Activated T-cell treated with anti-CD3 and anti-CD28 coated beads, Interleukin-2, amount 50 U/mL, for 72 hours (primary cell): ENCODE measurements around the gene LRRC57. TPM values are rescaled to one million over a fixed set of nuclear protein-coding genes. Genes with fewer than 3 reads are reported as not detected.
"Not testable (repeated sequence)": the region's sequence is repeated elsewhere in the genome, so short reads cannot be mapped to it uniquely, and the experiment has no call there.

Source experiments
- ATAC-seq, 2 donors: fragments of 150-1000 bp; cut with Tn5 transposase; replicated peaks in 1 of 2; 2 replicates each; pipeline ENCODE4 v1.10.0; 2021; ENCODE audit warnings: moderate library complexity in 2 of 2, mild to moderate bottlenecking in 1 of 2
- DNase-seq, 2 donors: peaks; one replicate each; pipeline ENCODE4 v3.0.0; 2021 to 2022; ENCODE audit warnings: mixed read lengths in 1 of 2
- H3K27ac Mint-ChIP-seq: one replicate; pipeline ENCODE4 v1.8.0; 2022; ENCODE audit warnings: mild to moderate bottlenecking, moderate library complexity, mixed read lengths
- H3K27me3 Mint-ChIP-seq: one replicate; pipeline ENCODE4 v1.8.0; 2022; ENCODE audit warnings: low read depth, mixed read lengths
- H3K36me3 Mint-ChIP-seq, 2 donors: one replicate each; pipeline ENCODE4 v1.8.0; 2022; ENCODE audit warnings: mixed read lengths in 2 of 2, mild to moderate bottlenecking in 1 of 2; ENCODE audit not compliant: insufficient read depth in 2 of 2
- H3K4me1 Mint-ChIP-seq: one replicate; pipeline ENCODE4 v1.8.0; 2022; ENCODE audit warnings: low read depth, mixed read lengths
- H3K4me3 Mint-ChIP-seq, 2 donors: one replicate each; pipeline ENCODE4 v1.8.0; 2022; ENCODE audit warnings: mild to moderate bottlenecking in 2 of 2, mixed read lengths in 2 of 2, moderate library complexity in 2 of 2
- H3K9me3 Mint-ChIP-seq, 2 donors: one replicate each; pipeline ENCODE4 v1.8.0; 2022; ENCODE audit warnings: mixed read lengths in 2 of 2
- total RNA-seq, 2 donors: library from RNA; stranded (reverse); gene quantifications; one replicate each; pipeline ENCODE4 v1.2.3, GENCODE V29; 2022

The LRRC57 gene
- total RNA-seq, 2 donors from 2014 or later: 26.2 to 29.3 TPM

DNA sequence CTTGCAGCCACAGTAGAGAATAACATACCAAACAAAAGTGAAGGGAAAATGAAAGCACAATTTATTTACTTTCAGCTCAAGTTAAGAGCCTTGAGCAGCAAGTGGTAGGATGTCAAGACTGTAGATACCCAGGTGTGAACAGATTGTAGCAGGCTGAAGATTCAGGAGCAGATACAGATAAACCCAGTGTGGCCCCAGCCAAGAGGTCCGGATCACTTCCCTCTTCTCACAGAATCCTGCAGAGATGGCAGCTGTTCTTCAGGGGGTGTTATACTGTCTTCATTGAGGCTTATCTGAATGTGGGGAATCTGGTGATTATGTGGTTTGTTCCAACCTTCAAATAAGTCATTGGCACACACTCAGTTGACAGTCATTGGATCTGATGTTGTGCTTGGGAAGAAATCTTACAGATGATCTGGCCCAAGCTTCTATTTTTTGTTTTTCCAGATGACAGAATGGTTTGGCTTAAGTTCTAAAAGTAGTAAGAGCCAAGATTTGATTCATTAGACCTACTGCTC is 29.0 kb upstream of the LRRC57 start:
- H3K27ac Mint-ChIP-seq: no peak overlapping the region
- no peak for ATAC-seq
- H3K4me3 Mint-ChIP-seq: no peak overlapping the region
- no peak for DNase-seq
- peaks cover 28% of the 10 kb centered on the region for H3K27me3 Mint-ChIP-seq
- no peaks in the 10 kb centered on the region for H3K9me3 Mint-ChIP-seq
- peaks cover 0 to 2% of the 10 kb centered on the region in 2 donors for H3K36me3 Mint-ChIP-seq
- peaks cover 50% of the 10 kb centered on the region for H3K4me1 Mint-ChIP-seq

DNA sequence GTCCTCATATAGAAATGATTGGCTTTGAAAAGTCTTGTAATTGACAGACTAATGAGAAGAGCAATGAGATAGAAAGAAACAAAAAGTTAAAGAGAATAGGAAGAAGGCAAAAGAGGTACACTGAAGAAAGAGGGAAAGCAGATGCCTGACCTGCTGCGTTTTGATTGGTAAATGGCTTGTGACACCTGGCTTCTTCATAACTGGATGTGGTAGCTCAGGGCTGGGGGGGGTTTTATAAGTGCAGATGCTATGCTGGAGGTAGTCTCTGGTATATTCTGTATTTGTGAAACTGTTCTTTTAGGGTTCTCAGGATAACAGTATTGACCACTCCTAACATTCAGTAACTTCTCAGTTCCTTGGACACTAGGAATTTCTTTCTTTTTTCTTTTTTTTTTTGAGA is 28.2 kb upstream of the LRRC57 start:
- peak overlapping the region; percentile 36 for H3K27ac Mint-ChIP-seq
- peaks cover 0 to 2% of the 10 kb centered on the region in 2 donors for H3K36me3 Mint-ChIP-seq
- no peaks in the 10 kb centered on the region for H3K9me3 Mint-ChIP-seq
- DNase-seq: no peak
- peaks cover 28% of the 10 kb centered on the region for H3K27me3 Mint-ChIP-seq
- peak overlapping the region; percentile 95 for H3K4me3 Mint-ChIP-seq
- H3K4me1 Mint-ChIP-seq: peaks cover 42% of the 10 kb centered on the region
- no peak for ATAC-seq

DNA sequence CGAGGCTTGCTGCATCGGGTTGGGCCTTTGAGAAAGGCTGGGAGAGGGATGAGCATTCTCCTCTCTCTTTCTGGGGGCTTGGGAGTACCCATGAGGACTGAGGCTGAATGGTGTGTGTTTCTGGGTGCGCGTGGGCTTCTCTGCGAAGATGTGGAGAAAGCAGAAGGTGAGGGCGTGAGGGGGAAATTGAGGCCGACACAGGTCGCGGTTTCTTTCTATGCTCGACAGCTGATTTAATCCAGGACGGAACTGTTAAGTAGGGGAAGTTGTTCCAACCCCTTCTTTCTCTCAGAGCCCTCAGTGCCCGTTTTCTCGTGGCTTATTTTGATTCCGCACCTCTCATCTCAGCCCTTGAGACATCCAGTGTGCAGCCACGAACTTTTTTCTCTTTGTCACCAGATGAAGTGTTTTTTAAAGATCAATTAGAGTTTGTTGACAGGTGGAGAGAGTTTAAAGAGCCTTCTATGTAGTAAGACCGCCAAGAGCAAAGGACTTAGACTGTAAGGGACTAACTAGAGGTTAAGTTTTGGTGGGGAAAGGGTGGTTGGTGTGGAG is 27.5 kb upstream of the LRRC57 start:
- DNase-seq: peak in 1 of 2 donors; percentile 8
- Mint-ChIP-seq H3K27me3 (peaks cover 28% of the 10 kb centered on the region), H3K4me1 (peaks cover 37% of the 10 kb centered on the region), H3K36me3 (peaks cover 0 to 2% of the 10 kb centered on the region in 2 donors), H3K9me3 (no peaks in the 10 kb centered on the region), H3K4me3 (peak overlapping the region; percentile 95), H3K27ac (no peak overlapping the region)
- no peak for ATAC-seq

- DNase-seq: peak; percentile 97
- peak; percentile 92 for ATAC-seq
- peaks cover 0 to 2% of the 10 kb centered on the region in 2 donors for H3K36me3 Mint-ChIP-seq
- H3K27ac Mint-ChIP-seq: peak within 1 kb of the TSS; percentile 66
- peak within 1 kb of the TSS; percentile 95 for H3K4me3 Mint-ChIP-seq
- peaks cover 32% of the 10 kb centered on the region for H3K4me1 Mint-ChIP-seq
- H3K9me3 Mint-ChIP-seq: no peaks in the 10 kb centered on the region
- peaks cover 28% of the 10 kb centered on the region for H3K27me3 Mint-ChIP-seq
These were observed 26.8 kb upstream of the LRRC57 start, which contains the start of gene STARD9 for GRCh38 chr15:42575188-42576039. Gene STARD9, plus strand, starts transcription at chr15:42575606. Its CDS starts 110 bp downstream, at chr15:42575716.

- H3K4me1 Mint-ChIP-seq: peaks cover 13% of the 10 kb centered on the region
- DNase-seq (no peak), ATAC-seq (no peak)
- H3K36me3 Mint-ChIP-seq: peaks cover 1 to 16% of the 10 kb centered on the region in 2 donors
- no peaks in the 10 kb centered on the region for H3K27me3 Mint-ChIP-seq
- no peak overlapping the region for H3K4me3 Mint-ChIP-seq
- H3K27ac Mint-ChIP-seq: no peak overlapping the region
- H3K9me3 Mint-ChIP-seq: no peaks in the 10 kb centered on the region
These were observed 10.1 kb upstream of the LRRC57 start for GRCh38 chr15:42558739-42559138.

DNA sequence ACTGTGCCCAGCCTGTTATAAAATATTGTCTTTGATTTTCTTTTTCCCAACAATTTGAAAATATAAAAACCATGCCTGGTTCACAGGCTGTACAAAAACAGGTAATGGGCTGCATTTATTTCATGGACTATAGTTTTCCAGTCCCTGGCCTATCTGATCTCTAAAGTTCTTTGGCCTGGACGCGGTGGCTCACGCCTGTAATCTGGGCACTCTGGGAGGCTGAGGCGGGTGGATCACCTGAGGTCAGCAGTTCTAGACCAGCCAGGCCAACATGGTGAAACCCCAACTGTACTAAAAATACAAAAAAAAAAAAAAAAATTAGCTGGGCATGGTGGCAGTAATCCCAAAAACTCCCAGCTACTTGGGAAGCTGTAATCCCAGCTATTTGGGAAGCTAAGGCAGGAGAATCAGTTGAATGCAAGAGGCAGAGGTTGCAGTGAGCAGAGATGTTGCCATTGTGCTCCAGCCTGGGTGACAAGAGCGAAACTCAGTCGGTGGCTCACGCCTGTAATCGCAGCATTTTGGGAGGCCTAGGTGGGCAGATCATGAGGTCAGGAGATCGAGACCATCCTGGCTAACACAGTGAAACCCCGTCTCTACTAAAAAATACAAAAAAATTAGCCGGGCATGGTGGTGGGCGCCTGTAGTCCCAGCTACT is 8.1 kb upstream of the LRRC57 start:
- H3K4me1 Mint-ChIP-seq: peaks cover 26% of the 10 kb centered on the region
- ATAC-seq, H3K4me3 Mint-ChIP-seq, H3K27me3 Mint-ChIP-seq, H3K9me3 Mint-ChIP-seq, H3K27ac Mint-ChIP-seq, DNase-seq: not testable (repeated sequence)
- H3K36me3 Mint-ChIP-seq: peaks cover 1 to 16% of the 10 kb centered on the region in 2 donors

DNA sequence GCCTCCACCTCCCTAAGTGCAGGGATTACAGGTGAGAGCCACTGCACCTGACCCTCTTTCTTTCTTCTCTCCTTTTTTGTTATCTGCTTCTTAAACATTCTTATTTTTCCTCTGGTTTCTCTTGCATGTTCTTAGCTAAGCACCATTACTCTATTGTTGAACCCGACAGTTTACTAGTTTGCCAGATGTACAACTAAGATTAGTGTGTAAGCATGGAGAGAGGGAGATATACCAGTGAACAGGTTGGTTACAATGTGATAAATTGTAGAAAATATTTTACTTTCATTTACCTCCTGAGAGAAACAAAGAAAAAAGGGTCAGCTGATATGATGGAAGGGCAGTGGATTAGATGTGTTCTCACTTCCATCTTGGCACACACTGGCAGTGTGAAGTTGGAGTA is 5.0 kb upstream of the LRRC57 start:
- peak overlapping the region; percentile 69 for H3K27ac Mint-ChIP-seq
- no peaks in the 10 kb centered on the region for H3K9me3 Mint-ChIP-seq
- no peaks in the 10 kb centered on the region for H3K27me3 Mint-ChIP-seq
- peaks cover 41% of the 10 kb centered on the region for H3K4me1 Mint-ChIP-seq
- DNase-seq (no peak), ATAC-seq (no peak)
- H3K4me3 Mint-ChIP-seq: peak overlapping the region in 1 of 2 donors; percentile 36
- H3K36me3 Mint-ChIP-seq: peaks cover 5 to 15% of the 10 kb centered on the region in 2 donors

- Mint-ChIP-seq H3K36me3 (peaks cover 6 to 17% of the 10 kb centered on the region in 2 donors), H3K27me3 (no peaks in the 10 kb centered on the region), H3K4me3 (peak overlapping the region; percentile 93 to 96), H3K27ac (peak overlapping the region; percentile 71), H3K9me3 (no peaks in the 10 kb centered on the region), H3K4me1 (peaks cover 67% of the 10 kb centered on the region)
- ATAC-seq (no peak), DNase-seq (no peak)
These were observed 1.3 kb upstream of the LRRC57 start for GRCh38 chr15:42549741-42550392.

DNA sequence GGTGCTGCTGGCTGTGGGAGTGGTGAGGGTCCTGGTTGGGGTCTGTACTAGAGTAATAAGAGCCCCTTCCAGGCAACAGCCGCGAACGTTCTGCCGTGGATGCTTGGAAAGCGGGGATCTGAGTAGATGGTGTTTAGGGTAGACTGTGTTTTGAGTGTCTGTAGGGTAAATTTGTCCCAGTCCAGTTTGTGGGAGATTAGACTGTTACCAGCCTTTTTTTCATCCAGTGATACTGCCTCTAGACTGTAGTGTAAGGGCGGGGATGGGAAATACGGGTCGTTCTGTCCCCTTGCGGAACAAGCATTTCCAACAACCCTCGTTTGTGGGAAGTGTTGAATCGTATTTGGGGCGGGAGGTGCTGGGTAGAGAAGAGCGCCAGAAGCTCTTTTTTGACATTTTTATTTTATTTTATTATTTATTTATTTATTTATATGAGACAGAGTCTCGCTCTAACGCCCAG is 469 bp upstream of the LRRC57 start:
- ATAC-seq (peak; percentile 40 to 48), DNase-seq (peak in 1 of 2 donors; percentile 8)
- no peaks in the 10 kb centered on the region for H3K27me3 Mint-ChIP-seq
- peak overlapping the region; percentile 92 for H3K27ac Mint-ChIP-seq
- H3K36me3 Mint-ChIP-seq: peaks cover 6 to 17% of the 10 kb centered on the region in 2 donors
- no peaks in the 10 kb centered on the region for H3K9me3 Mint-ChIP-seq
- H3K4me1 Mint-ChIP-seq: peaks cover 59% of the 10 kb centered on the region
- peak overlapping the region; percentile 93 to 96 for H3K4me3 Mint-ChIP-seq

- H3K27me3 Mint-ChIP-seq: no peaks in the 10 kb centered on the region
- H3K9me3 Mint-ChIP-seq: no peaks in the 10 kb centered on the region
- no peak for DNase-seq
- H3K4me1 Mint-ChIP-seq: peaks cover 50% of the 10 kb centered on the region
- peaks cover 6 to 15% of the 10 kb centered on the region in 2 donors for H3K36me3 Mint-ChIP-seq
- peak overlapping the region; percentile 93 to 96 for H3K4me3 Mint-ChIP-seq
- ATAC-seq: no peak
- H3K27ac Mint-ChIP-seq: peak overlapping the region; percentile 92
These were observed 710 bp downstream of the LRRC57 start for GRCh38 chr15:42547918-42548248.

- no peak overlapping the region for H3K4me3 Mint-ChIP-seq
- no peak for DNase-seq
- no peaks in the 10 kb centered on the region for H3K27me3 Mint-ChIP-seq
- H3K27ac Mint-ChIP-seq: no peak overlapping the region
- H3K4me1 Mint-ChIP-seq: peaks cover 34% of the 10 kb centered on the region
- ATAC-seq: no peak
- peaks cover 6 to 17% of the 10 kb centered on the region in 2 donors for H3K36me3 Mint-ChIP-seq
- H3K9me3 Mint-ChIP-seq: no peaks in the 10 kb centered on the region
These were observed 3.6 kb downstream of the LRRC57 start for GRCh38 chr15:42544853-42545629.

DNA sequence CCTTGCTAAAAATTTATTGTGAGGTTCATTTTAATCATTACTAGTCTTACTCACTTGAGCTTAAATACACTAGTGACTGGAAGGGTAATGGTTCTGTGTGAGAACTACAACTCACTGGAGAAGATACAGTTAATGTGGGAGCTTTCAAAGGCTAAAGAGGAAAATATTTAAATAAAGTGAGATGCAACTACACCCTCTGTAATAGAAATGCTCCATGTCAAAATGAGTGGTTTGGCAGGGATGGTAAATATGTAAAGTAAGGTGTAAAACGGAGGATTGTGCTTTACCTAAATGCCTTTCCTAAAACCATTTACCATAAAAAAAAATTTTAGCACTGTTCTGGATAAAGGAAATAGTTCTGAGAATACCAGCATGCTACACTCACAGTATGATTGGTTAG is 15.3 kb downstream of the LRRC57 start:
- no peaks in the 10 kb centered on the region for H3K4me1 Mint-ChIP-seq
- ATAC-seq (no peak), DNase-seq (no peak)
- no peaks in the 10 kb centered on the region for H3K9me3 Mint-ChIP-seq
- no peak overlapping the region for H3K4me3 Mint-ChIP-seq
- H3K36me3 Mint-ChIP-seq: peaks cover 0 to 14% of the 10 kb centered on the region in 2 donors
- H3K27me3 Mint-ChIP-seq: no peaks in the 10 kb centered on the region
- H3K27ac Mint-ChIP-seq: peak overlapping the region; percentile 75
